H1 (cell line): Measurements from ENCODE around the gene KLHL41. TPM values are rescaled to one million over a fixed set of nuclear protein-coding genes. Genes with fewer than 3 reads are reported as not detected.
A peak's percentile ranks its signal among the peaks of the same experiment; 100 is the strongest.

Source experiments
- BCL11A ChIP-seq, 2 experiments: IDR thresholded peaks; one replicate each; pipeline ENCODE4 v1.6.1; 2011; ENCODE audit warnings: low read depth in 2 of 2, low read length in 2 of 2, mild to moderate bottlenecking in 2 of 2
- CBX8 ChIP-seq: fragments of 300-800, 300-1000 bp; sonication (generic); IDR thresholded peaks from 2 replicates; pipeline ENCODE4 v1.7.1; 2016; ENCODE audit warnings: low read depth, low read length, borderline replicate concordance
- HDAC6 ChIP-seq: IDR thresholded peaks from one replicate; pipeline ENCODE4 v1.7.1; 2012; ENCODE audit warnings: low read depth, mild to moderate bottlenecking, inconsistent platforms, low read length, moderate library complexity
- KDM5A ChIP-seq: fragments of 200-600 bp; IDR thresholded peaks from 2 replicates; pipeline ENCODE4 v1.7.1; 2012; ENCODE audit warnings: mild to moderate bottlenecking, low read length, inconsistent platforms, mixed read lengths
- RAD21 ChIP-seq, 2 experiments: IDR thresholded peaks in 1 of 2; conservative IDR thresholded peaks in 1 of 2; 2 replicates each; pipeline ENCODE4 v1.6.1; 2011; ENCODE audit warnings: low read depth in 2 of 2, low read length in 2 of 2, improper control_type of control experiment in 1 of 2, inconsistent platforms in 1 of 2, mild to moderate bottlenecking in 1 of 2, moderate library complexity in 1 of 2
- SIN3A ChIP-seq, 2 experiments: IDR thresholded peaks in 1 of 2; conservative IDR thresholded peaks in 1 of 2; 2 replicates each; pipeline ENCODE4 v1.6.1; 2011 to 2012; ENCODE audit warnings: low read length in 2 of 2, improper control_type of control experiment in 1 of 2, low read depth in 1 of 2, mild to moderate bottlenecking in 1 of 2
- TAF1 ChIP-seq: IDR thresholded peaks from 2 replicates; pipeline ENCODE4 v1.6.1; 2011; ENCODE audit warnings: mild to moderate bottlenecking, low read depth, low read length
- polyA plus RNA-seq, 7 experiments: library from polyadenylated mRNA; depleted of rRNA in 3 of 7; stranded (reverse) in 5 of 7; unstranded in 2 of 7; fragments of >200 nt in 5 of 7; fragments of 200-250 nt in 2 of 7; gene quantifications; 1 replicate in 5 of 7; 2 replicates in 1 of 7; 4 replicates in 1 of 7; pipeline versions ENCODE4 v1.2.1 to v1.2.3, GENCODE V29; 2011 to 2013; ENCODE audit warnings: missing spikeins in 2 of 7, mixed read lengths in 2 of 7
- total RNA-seq: library from RNA; stranded (reverse); fragmentation: NEBNext Ultra II Directional; extraction: Animal tissue kit (Norgen Biotek cat#: 25700); gene quantifications from 2 replicates; pipeline ENCODE4 v1.2.1, GENCODE V29; 2021
- TF ChIP-seq, protein P1 (sequence below): fragments of 300-600 bp; sonication (generic); IDR thresholded peaks from 2 replicates; pipeline ENCODE4 v1.7.1; 2012; ENCODE audit warnings: low read length, moderate library complexity, mild to moderate bottlenecking, inconsistent platforms; ENCODE audit not compliant: insufficient replicate concordance
- TF ChIP-seq, protein P2 (sequence below): IDR thresholded peaks from 2 replicates; pipeline ENCODE4 v1.6.1; 2012; ENCODE audit warnings: inconsistent platforms

The KLHL41 gene
- total and polyA plus RNA-seq, 2 of the 8 experiments (the other 6 are each of a cell fraction or from before 2014, with no cell fraction given) = not detected

DNA sequence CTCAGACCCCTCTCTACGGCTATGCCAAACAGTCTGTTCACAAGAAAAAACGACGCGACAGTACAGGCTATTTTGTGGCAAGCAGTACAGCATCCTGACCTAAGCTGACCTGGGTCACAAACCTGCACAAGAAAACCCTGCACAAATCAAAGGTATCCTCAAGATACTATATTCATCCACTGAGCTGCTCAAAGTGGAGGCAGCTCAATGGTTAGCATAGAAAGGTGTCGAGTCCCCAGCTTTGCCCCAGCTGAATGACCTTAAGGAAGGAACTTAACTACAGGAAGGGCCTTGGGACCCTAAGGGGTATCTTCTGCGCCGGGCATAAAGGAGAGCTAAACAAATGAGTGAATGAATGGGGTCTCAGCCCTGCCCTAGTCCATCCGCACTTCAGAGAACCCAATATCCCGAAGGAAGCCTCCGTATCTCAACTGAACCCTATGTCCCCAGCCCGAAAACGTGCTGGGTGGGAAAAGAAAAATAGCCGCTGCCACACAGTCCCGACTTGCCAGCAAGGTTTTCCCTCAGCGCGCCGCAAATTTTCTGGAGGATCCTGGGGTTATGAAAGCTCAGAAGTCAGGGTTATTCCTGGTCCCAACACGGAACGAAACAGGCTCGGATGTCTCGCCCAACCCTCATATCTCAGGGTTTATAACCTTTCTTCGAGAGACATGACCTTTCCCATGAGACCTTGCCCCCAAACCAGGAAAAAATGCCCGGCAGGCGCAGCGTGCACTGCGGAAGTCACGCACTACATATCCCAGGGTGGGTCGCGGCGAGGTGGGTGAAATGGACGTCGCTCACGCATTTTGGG is 63.9 kb downstream of the KLHL41 start, which contains the start of gene FASTKD1 (continued):
- TF ChIP-seq, protein P1, sequence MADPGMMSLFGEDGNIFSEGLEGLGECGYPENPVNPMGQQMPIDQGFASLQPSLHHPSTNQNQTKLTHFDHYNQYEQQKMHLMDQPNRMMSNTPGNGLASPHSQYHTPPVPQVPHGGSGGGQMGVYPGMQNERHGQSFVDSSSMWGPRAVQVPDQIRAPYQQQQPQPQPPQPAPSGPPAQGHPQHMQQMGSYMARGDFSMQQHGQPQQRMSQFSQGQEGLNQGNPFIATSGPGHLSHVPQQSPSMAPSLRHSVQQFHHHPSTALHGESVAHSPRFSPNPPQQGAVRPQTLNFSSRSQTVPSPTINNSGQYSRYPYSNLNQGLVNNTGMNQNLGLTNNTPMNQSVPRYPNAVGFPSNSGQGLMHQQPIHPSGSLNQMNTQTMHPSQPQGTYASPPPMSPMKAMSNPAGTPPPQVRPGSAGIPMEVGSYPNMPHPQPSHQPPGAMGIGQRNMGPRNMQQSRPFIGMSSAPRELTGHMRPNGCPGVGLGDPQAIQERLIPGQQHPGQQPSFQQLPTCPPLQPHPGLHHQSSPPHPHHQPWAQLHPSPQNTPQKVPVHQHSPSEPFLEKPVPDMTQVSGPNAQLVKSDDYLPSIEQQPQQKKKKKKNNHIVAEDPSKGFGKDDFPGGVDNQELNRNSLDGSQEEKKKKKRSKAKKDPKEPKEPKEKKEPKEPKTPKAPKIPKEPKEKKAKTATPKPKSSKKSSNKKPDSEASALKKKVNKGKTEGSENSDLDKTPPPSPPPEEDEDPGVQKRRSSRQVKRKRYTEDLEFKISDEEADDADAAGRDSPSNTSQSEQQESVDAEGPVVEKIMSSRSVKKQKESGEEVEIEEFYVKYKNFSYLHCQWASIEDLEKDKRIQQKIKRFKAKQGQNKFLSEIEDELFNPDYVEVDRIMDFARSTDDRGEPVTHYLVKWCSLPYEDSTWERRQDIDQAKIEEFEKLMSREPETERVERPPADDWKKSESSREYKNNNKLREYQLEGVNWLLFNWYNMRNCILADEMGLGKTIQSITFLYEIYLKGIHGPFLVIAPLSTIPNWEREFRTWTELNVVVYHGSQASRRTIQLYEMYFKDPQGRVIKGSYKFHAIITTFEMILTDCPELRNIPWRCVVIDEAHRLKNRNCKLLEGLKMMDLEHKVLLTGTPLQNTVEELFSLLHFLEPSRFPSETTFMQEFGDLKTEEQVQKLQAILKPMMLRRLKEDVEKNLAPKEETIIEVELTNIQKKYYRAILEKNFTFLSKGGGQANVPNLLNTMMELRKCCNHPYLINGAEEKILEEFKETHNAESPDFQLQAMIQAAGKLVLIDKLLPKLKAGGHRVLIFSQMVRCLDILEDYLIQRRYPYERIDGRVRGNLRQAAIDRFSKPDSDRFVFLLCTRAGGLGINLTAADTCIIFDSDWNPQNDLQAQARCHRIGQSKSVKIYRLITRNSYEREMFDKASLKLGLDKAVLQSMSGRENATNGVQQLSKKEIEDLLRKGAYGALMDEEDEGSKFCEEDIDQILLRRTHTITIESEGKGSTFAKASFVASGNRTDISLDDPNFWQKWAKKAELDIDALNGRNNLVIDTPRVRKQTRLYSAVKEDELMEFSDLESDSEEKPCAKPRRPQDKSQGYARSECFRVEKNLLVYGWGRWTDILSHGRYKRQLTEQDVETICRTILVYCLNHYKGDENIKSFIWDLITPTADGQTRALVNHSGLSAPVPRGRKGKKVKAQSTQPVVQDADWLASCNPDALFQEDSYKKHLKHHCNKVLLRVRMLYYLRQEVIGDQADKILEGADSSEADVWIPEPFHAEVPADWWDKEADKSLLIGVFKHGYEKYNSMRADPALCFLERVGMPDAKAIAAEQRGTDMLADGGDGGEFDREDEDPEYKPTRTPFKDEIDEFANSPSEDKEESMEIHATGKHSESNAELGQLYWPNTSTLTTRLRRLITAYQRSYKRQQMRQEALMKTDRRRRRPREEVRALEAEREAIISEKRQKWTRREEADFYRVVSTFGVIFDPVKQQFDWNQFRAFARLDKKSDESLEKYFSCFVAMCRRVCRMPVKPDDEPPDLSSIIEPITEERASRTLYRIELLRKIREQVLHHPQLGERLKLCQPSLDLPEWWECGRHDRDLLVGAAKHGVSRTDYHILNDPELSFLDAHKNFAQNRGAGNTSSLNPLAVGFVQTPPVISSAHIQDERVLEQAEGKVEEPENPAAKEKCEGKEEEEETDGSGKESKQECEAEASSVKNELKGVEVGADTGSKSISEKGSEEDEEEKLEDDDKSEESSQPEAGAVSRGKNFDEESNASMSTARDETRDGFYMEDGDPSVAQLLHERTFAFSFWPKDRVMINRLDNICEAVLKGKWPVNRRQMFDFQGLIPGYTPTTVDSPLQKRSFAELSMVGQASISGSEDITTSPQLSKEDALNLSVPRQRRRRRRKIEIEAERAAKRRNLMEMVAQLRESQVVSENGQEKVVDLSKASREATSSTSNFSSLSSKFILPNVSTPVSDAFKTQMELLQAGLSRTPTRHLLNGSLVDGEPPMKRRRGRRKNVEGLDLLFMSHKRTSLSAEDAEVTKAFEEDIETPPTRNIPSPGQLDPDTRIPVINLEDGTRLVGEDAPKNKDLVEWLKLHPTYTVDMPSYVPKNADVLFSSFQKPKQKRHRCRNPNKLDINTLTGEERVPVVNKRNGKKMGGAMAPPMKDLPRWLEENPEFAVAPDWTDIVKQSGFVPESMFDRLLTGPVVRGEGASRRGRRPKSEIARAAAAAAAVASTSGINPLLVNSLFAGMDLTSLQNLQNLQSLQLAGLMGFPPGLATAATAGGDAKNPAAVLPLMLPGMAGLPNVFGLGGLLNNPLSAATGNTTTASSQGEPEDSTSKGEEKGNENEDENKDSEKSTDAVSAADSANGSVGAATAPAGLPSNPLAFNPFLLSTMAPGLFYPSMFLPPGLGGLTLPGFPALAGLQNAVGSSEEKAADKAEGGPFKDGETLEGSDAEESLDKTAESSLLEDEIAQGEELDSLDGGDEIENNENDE = no peak
- no peak for TF ChIP-seq BCL11A (IDR thresholded peaks at IDR 0.05; ENCODE audit: low read depth in 2 of 2, low read length in 2 of 2)
- TF ChIP-seq TAF1 = peak; percentile 81; the same call in 1 of the 2 replicates
- TF ChIP-seq KDM5A = peak; percentile 40; the same call in 1 of the 2 replicates
- no peak for TF ChIP-seq CBX8
- peak in 1 of 2 experiments; percentile 86; a peak in 2 of 4 replicates for TF ChIP-seq SIN3A (conservative IDR thresholded peaks at IDR 0.05 in 1 of 2, IDR thresholded peaks at IDR 0.05 in 1 of 2; ENCODE audit: low read depth in 1 of 2, low read length in 2 of 2)
- no peak; a peak in 1 of 4 replicates for TF ChIP-seq RAD21 (IDR thresholded peaks at IDR 0.05 in 1 of 2, conservative IDR thresholded peaks at IDR 0.05 in 1 of 2; ENCODE audit: low read depth in 2 of 2, low read length in 2 of 2)
- no peak for TF ChIP-seq HDAC6
- TF ChIP-seq, protein P2, sequence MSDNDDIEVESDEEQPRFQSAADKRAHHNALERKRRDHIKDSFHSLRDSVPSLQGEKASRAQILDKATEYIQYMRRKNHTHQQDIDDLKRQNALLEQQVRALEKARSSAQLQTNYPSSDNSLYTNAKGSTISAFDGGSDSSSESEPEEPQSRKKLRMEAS = peak; percentile 77
